GM19035 (cell line): ENCODE measurements around the gene TIMM10.

Experiments
- ATAC-seq: cut with Tn5 transposase; IDR thresholded peaks from one replicate; pipeline ENCODE4 v1.9.1; 2021; ENCODE audit not compliant: unreplicated experiment

TIMM10 gene

DNA sequence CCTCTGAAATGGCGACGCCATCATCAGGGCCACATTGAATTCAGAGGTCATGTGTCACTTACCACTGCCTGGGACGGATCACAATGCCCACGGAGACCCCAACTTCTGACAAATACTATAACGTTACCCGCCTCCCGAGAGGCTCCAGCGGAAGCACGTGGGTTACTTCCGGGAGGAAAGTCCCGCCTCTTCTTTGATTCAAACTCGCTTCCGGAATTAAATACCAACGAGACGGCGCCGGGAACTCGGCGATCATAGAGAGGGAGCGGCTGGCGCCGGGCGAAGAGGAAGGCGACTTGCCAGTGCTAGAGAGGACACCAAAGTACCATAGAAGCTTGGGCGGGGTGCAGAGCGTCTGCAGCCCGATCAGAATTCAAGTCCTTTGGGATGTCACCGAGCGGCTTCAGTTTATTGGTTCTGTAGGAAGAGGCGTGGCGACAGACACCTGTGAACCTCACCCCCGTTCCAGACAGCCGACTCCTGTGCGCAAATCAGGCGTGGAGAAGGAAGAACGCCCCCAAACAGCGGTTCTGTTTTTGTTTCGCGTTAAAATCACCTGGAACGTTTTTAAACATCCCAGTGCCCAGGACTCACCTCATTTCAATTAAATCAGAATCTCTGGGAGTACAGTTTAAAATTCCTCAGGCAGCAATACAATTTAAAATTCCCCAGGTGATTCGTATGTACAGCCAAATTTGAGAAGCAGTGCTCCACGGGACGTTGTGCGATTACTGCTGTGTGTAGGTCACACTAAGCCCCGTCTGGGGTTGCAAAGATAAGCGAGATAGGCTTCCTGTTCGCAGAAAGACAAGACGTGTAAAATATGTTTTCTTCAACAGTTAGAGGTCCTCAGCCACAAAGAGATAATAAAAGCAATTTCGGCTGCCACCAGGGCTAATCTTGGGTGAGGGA is at the start of gene TIMM10:
TSS of gene TIMM10 (minus strand) at position 159 of the 912 bp plus-strand sequence. CDS start 565 bp downstream, outside the sequence.
- peak; percentile 98 for ATAC-seq

DNA sequence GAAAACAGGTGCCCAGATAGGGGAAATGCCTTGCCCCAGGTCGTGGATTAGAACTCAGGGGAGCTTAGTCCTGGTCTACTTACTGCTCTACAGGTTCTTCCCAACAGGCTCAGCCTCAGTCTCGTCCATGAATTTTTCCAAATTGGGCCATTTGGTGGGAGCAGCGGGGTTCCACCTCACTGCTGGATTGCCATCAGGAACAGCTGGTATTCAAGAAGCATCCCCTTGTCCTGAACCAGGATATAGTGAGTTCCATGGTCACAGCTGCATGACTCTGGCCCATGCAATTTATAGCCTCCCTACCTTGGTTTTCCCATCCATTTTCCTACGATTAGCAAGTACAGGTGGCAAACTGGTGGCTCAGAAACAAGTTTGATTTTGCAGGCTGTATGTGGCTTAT is 43.5 kb upstream of the TIMM10 start:
- ATAC-seq: no peak

GRCh38 chr11:57571606-57572005 is 41.1 kb upstream of the TIMM10 start:
- ATAC-seq: no peak

DNA sequence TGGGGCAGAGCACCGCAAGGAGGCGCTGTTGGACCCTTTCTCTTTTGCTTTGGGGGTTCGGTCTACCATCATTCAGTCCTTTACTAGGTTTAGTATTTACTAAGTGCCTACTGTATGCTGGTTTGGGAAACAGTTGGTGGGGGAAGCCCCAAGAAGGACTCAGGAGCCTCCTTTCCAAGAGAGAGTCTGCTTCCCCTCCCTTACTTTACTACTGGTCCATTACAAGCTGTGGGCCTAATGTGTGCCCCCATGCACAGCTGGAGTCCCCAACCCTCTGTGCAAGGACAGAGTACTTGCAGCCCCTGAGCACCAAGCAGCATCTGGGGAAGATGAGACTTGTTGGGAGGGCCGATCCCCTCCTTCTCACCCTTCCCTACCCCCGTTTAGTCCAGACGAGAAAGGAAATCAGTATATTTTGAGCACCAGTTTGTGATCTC is 37.8 kb upstream of the TIMM10 start:
- ATAC-seq: peak; percentile 13

GRCh38 chr11:57567515-57568329 is 37.2 kb upstream of the TIMM10 start, which contains the start of gene UBE2L6:
Gene UBE2L6 (minus strand): TSS chr11:57567672. CDS start chr11:57567611, 61 bp downstream.
- peak; percentile 72 for ATAC-seq

DNA sequence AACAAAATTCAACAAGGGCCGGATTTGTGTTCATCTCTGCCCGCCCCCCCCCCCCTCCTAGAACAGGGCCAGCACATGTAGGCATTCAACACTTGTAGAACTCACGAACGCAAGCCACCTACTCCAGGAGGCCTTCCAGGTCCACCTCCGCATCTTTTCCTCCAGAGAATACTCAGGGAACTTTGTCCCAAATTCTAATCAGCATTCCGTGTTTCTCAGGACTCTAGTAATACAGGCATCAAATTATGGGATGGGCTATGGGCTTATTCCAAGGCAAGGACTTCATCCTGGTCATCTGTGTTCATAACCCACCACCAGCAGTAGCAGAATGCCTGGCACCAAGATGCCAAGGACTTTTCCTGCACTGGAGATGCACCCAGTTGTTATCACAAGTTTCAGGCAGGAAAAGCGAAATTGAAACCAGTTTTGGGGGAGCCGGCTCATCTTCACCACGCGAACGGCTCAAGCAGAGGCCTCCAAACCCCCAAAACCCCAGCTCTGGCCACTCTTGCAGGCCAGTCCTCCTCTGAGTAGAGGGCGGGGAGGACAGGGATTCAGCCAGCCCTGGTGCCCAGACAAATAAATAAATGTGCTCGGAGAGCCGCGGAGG is 36.5 kb upstream of the TIMM10 start:
- ATAC-seq: peak; percentile 4

DNA sequence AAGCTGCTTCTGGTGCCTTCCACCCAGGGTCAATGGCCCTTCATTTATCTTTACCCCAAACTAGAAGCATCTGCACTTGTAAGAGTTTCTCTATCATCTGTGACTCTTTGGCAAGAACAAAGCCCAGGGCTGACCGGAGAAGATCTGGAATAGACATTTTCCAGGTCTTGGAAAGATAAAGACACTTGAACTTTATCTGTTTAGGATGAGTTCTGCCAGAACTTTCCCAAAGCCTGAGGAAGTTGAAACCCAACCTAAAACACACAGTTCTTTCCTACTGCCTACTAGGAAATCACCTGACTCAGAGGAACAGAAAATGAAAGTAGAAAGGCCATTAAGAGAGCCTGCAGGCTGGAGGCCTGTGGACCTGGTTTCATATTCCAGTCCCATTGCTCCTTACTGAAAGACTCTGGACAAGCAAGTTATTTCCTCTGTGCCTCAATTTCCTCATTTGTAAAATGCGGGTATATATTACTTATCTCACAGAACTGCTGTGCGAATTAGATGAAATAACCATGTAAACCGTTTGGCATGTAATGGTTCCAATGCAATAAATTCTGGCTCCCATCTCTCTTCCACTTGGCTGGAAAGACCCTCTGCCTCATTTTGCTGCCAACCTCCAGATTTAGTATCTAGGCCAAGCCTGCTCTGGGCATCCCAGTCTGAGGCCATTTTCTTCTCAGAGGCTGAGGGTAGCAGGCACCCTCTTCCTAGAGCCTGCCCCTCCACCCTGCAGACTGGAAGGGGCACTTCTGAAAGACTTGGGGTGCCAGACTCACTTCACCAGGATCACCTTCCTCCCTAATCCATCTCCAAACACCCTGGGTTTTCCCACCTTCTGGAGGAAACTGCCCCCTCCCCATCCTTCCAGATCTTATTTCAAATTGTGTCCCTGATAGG is 35.7 kb upstream of the TIMM10 start:
- ATAC-seq: peak; percentile 64

- no peak for ATAC-seq
Measured at GRCh38 chr11:57562596-57562995, 32.0 kb upstream of the TIMM10 start.

DNA sequence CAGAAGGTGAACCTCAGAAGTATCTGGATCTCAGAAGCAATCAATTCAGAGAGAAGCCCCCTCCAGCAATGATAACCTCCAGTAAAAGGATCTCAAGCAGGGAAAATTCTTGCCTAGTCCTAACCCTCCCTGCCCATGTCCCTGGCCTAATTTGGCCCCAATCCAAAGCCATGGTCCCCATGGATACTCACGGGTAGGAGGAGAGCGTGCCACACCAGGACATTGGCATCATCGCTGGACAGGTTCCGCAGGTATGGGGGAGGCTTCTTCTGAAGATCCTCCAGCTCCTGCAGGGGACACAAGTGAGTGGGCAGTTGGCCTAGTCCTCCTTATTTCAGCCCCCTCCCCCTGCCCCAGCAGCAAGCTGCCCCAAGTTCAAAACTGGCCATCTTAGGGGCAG is 29.6 kb upstream of the TIMM10 start:
- ATAC-seq: no peak

DNA sequence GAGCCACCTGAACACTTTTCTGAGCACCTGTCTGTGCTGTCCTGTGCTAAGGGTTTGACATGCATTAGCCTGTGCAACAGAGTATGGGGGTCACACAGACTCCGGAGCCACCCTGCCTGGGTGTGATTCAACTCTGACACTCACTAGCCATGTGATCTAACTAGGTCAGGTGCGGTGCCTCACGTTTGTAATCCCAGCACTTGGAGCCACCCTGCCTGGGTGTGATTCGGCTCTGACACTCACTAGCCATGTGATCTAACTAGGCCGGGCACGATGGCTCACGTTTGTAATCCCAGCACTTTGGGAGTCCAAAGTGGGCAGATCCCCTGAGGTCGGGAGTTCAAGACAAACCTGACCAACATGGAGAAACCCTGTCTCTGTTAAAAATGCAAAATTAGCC is 25.5 kb upstream of the TIMM10 start:
- no peak for ATAC-seq

GRCh38 chr11:57555393-57555792 is 24.8 kb upstream of the TIMM10 start:
- ATAC-seq: no peak

- ATAC-seq: no peak
Measured at GRCh38 chr11:57552479-57552878, 21.9 kb upstream of the TIMM10 start.

DNA sequence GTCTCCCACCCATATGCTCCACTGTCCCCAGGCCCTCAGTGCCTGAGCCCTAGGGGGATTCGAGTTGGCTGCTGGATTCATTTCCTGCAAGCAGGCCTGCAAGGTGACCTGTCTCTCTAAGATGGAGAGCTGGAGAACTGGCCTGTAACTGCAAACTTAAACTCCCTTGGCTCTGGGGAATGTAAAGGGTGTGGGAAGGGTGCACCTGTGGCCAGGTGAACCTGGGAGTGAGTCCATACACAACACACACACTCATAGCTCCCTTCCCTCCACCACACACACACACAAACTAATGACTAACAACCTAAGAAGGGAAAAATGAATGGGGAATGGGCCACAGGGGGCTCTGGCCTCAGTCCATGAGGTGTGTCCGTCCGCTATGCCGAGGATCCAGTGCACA is 21.4 kb upstream of the TIMM10 start:
- ATAC-seq: no peak

- ATAC-seq: no peak
Measured at GRCh38 chr11:57549983-57550382, 19.4 kb upstream of the TIMM10 start.

DNA sequence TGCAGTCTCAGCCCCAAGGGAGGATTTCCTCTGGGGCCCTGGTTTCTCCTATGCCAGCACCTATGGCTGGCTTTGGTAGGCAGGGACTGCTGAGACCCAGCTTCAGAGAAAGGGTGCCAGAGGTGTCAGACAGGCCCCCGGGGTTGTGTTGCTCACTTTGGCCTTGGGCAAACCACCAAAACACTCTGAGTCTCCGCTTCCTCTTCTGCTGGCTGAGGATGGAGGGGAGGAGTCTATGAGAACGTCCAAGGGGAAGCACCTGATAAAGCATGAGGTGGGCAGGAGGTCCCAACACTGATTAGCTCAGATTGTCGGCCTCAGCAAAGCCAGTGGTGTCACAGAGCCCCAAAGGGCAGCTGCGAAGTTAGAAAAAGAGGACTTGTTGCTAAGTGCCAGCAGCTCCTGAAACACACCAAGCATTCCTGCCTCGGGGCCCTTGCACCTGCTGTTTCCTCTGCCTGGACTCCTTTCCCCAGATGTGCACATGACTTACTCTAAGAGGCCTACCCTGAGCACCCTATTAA is 17.4 kb upstream of the TIMM10 start:
- ATAC-seq: peak; percentile 85

GRCh38 chr11:57546869-57547475 is 16.4 kb upstream of the TIMM10 start:
- peak; percentile 72 for ATAC-seq

DNA sequence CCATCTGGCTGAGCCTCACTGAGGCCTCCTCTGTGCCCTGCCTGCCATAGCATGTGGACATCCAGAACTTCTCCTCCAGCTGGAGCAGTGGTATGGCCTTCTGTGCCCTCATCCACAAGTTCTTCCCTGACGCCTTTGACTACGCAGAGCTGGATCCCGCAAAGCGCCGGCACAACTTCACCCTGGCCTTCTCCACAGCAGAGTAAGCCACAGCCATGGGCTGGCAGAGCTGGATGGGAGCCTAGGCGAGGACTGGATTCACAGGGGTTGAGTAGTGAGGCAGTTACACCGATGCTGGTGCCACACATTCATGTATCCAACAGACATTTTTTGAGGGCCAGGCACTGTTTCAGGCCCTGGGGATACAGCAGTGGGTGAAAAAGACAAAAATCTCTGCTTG is 15.9 kb upstream of the TIMM10 start:
- no peak for ATAC-seq

DNA sequence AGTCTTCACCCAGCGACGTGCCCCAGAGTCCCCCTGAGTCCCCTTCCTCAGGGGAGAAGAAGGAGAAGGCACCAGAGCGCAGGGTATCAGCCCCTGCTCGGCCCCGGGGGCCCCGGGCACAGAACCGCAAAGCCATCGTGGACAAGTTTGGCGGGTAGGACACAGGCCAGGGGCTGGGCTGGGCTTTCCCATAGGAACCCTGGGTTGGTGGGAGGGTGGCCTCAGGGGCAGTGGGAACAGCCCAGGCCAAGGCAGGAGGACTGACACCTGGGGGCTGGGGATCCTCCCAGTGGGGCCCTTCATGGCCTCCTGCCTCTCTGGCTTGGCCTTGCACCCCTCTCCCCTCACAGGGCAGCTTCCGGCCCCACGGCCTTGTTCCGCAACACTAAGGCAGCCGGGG is 15.3 kb upstream of the TIMM10 start:
- no peak for ATAC-seq

GRCh38 chr11:57544566-57544965 is 14.0 kb upstream of the TIMM10 start:
- no peak for ATAC-seq

DNA sequence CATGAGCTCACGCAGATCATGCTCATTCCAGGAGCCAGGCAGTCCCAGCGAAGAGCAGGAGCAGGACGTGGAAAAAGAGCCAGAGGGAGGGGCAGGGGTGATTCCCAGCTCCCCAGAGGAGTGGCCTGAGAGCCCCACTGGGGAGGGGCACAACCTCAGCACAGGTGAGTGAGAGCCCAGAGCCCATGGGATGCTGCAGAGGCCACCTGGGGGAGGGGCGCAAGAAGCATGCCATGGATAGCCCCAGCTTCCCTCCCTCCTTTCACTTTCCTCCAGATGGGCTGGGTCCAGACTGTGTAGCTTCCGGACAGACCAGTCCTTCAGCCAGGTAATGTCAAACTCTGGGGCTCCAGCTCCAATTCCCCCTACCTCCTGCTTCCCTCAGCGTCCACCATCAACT is 13.0 kb upstream of the TIMM10 start:
- ATAC-seq: no peak
